Measurements from ENCODE around the gene NUDT17. TPM values are rescaled to one million over a fixed set of nuclear protein-coding genes. Genes with fewer than 3 reads are reported as not detected.
A peak's percentile ranks its signal among the peaks of the same experiment; 100 is the strongest.

NUDT17 gene
- total and polyA plus RNA-seq, 9 of the 15 experiments (the other 6 are each of a cell fraction or from before 2014, with no cell fraction given), result 2.1 to 10.0 (median 6.1) TPM

DNA sequence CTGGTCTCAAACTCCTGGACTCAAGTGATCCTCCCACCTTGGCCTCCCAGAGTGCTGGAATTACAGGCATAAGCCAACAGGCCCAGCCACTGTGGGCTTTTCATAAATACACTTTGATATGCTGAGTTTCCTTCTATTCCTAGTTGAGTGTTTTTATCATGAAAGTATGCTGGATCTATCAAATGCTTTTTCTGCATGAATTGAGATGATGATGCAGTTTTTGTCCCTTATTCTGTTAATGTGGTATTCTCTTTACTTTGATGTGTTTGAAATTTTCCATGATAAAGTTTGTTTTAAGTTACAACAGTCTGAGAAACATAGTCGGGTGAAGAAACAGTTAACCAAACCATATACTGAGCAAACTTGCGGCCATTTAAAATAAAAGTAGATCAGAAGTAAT lies 45.6 kb upstream of the NUDT17 start:
- intact Hi-C loops (cut with micrococcal nuclease), result no loop called here
- Histone ChIP-seq H4K20me1 (replicated peaks; ENCODE audit: control insufficient read depth, insufficient read depth, low read length) (0 out of 2 replicates have a peak, but pooled peaks cover 3% of the 10 kb centered on the region), H3K79me2 (ENCODE audit: control insufficient read depth, insufficient read depth, low read length) (peaks cover 28% of the 10 kb centered on the region), H3K9me1 (ENCODE audit: control insufficient read depth, insufficient read depth, low read length) (no peaks in the 10 kb centered on the region), H3K4me1 (replicated peaks in 1 of 2; ENCODE audit: control insufficient read depth in 2 of 2, insufficient read depth in 2 of 2, low read length in 2 of 2) (no peaks in the 10 kb centered on the region; a peak in 1 of 5 replicates), H3K36me3 (ENCODE audit: control insufficient read depth, insufficient read depth, low read length) (peaks cover 3% of the 10 kb centered on the region; the same call in 1 of the 3 replicates), H3K9me3 (replicated peaks; ENCODE audit: control insufficient read depth, insufficient read depth, low read depth, low read length) (peaks cover 15% of the 10 kb centered on the region), H3K4me3 (no peak overlapping the region), H3K9ac (ENCODE audit: insufficient read depth in 1 of 2, low read depth in 2 of 2, low read length in 2 of 2) (no peak overlapping the region), H3K4me2 (ENCODE audit: insufficient read depth, low read length) (no peak overlapping the region), H3K27me3 (ENCODE audit: control insufficient read depth in 2 of 2, insufficient read depth in 2 of 2, low read length in 2 of 2) (no peaks in the 10 kb centered on the region), H2AFZ (ENCODE audit: low read depth, low read length) (no peak overlapping the region), H3K27ac (ENCODE audit: extremely low read depth, low read depth, low read length) (no peak overlapping the region)
- 90% methylated on average over 2 of the region's 2 CpGs for WGBS (ENCODE audit: insufficient coverage, low coverage, missing lambda C conversion rate)
- TF ChIP-seq ZNF316 (IDR thresholded peaks at IDR 0.05) (peak; percentile 38; the same call in 1 of the 2 replicates), C11orf30 (IDR thresholded peaks at IDR 0.05; ENCODE audit: low read depth) (0 out of 2 replicates have a peak, but pooled peaks have one; percentile 24), ZNF696 (CRISPR knock-in tag; conservative IDR thresholded peaks at IDR 0.05) (no peak), HDAC6 (IDR thresholded peaks at IDR 0.05; ENCODE audit: low read depth, low read length) (no peak)
- POLR2A ChIA-PET, result no interaction called here
- no peak for DNase-seq (ENCODE audit: extremely low read depth in 1 of 4, low spot score in 3 of 4)
- in situ Hi-C loops (cut with MboI), result loop anchor here (10.0 kb wide), 1 partner anchor 305 kb away; no protein-coding TSS in a partner anchor
- CTCF ChIA-PET (ENCODE audit: low intra/inter-chr PET ratio), result no interaction called here
- ATAC-seq, result no peak
- BruUV-seq (replicated peaks), result no TSS peak
- FAIRE-seq, result no peak

DNA sequence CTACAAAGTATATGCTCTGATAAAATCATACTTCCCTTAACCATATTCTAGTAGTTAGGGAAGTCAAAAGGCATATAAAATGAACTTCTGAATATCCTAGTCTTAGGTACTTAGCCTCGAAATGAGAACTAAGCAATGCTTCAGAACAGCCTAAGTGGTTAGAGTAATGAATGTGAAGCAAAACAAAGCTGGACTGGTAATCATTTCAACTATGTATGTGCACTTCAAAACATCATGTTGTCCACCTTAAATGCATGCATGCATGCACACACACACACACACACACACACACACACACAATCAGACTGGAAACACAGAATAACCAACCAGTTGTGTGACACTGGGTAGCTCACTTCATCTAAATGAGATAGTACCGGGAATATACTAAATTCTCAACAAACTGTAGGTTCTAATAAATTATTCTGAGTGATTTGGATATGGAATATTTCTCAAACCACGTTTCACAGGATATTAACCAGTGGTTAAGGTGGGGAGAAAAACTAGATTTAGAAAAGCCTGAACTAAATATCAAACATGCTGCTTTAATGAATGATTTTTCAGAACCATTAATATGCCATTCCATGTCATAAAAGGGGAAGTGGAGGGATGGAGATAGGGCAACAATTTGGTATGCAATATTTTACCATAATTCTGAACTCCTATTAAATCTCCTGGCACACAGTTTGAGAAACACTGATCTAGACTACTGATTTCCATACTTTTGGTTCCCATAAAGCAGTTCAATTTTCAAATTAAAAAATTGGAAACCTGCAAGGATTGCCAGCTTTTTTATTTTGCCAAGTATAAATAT lies 41.0 kb upstream of the NUDT17 start:
- in situ Hi-C loops (cut with MboI), result loop anchor here (10.0 kb wide), 1 partner anchor 310 kb away; no protein-coding TSS in a partner anchor
- WGBS (ENCODE audit: insufficient coverage, low coverage, missing lambda C conversion rate), result 53% methylated on average over 3 of the region's 3 CpGs
- no peak for FAIRE-seq

More for the DNA sequence above, 41.0 kb upstream of the NUDT17 start:
- H3K4me1 ChIP-seq (replicated peaks in 1 of 2; ENCODE audit: control insufficient read depth in 2 of 2, insufficient read depth in 2 of 2, low read length in 2 of 2), result no peaks in the 10 kb centered on the region; a peak in 1 of 5 replicates
- no peak overlapping the region for H3K4me2 ChIP-seq (ENCODE audit: insufficient read depth, low read length)
- no peak overlapping the region for H3K27ac ChIP-seq (ENCODE audit: extremely low read depth, low read depth, low read length)
- no peaks in the 10 kb centered on the region for H3K9me1 ChIP-seq (ENCODE audit: control insufficient read depth, insufficient read depth, low read length)
- DNase-seq (ENCODE audit: extremely low read depth in 1 of 4, low spot score in 3 of 4), result no peak
- H3K79me2 ChIP-seq (ENCODE audit: control insufficient read depth, insufficient read depth, low read length), result peaks cover 39% of the 10 kb centered on the region
- H3K36me3 ChIP-seq (ENCODE audit: control insufficient read depth, insufficient read depth, low read length), result peaks cover 9% of the 10 kb centered on the region
- 0 out of 2 replicates have a peak, but pooled peaks cover 3% of the 10 kb centered on the region for H4K20me1 ChIP-seq (replicated peaks; ENCODE audit: control insufficient read depth, insufficient read depth, low read length)
- H2AFZ ChIP-seq (ENCODE audit: low read depth, low read length), result no peak overlapping the region
- intact Hi-C loops (cut with micrococcal nuclease), result no loop called here
- ATAC-seq, result no peak; the same call in 2 of the 3 replicates
- H3K9me3 ChIP-seq (replicated peaks; ENCODE audit: control insufficient read depth, insufficient read depth, low read depth, low read length), result no peaks in the 10 kb centered on the region
- ChIA-PET CTCF (ENCODE audit: low intra/inter-chr PET ratio) (no interaction called here), POLR2A (interaction anchor here (0.9 to 2.1 kb wide), 5 partner anchors 10 to 232 kb away, joined by 3 to 5 read pairs (median 4); no protein-coding TSS in a partner anchor)
- TF ChIP-seq HOXB6 (CRISPR knock-in tag; IDR thresholded peaks at IDR 0.05; ENCODE audit: borderline replicate concordance) (no peak), SPI1 (IDR thresholded peaks at IDR 0.05; ENCODE audit: borderline replicate concordance, low read depth, low read length) (peak; percentile 87), GATA2 (CRISPR knock-in tag; IDR thresholded peaks at IDR 0.05) (no peak)
- TF ChIP-seq, protein P1, sequence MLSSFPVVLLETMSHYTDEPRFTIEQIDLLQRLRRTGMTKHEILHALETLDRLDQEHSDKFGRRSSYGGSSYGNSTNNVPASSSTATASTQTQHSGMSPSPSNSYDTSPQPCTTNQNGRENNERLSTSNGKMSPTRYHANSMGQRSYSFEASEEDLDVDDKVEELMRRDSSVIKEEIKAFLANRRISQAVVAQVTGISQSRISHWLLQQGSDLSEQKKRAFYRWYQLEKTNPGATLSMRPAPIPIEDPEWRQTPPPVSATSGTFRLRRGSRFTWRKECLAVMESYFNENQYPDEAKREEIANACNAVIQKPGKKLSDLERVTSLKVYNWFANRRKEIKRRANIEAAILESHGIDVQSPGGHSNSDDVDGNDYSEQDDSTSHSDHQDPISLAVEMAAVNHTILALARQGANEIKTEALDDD (IDR thresholded peaks at IDR 0.05), result peak; percentile 36; the same call in 1 of the 2 replicates
- no TSS peak for BruUV-seq (replicated peaks)
- H3K4me3 ChIP-seq, result no peak overlapping the region
- H3K9ac ChIP-seq (ENCODE audit: insufficient read depth in 1 of 2, low read depth in 2 of 2, low read length in 2 of 2), result no peak overlapping the region
- no peaks in the 10 kb centered on the region for H3K27me3 ChIP-seq (ENCODE audit: control insufficient read depth in 2 of 2, insufficient read depth in 2 of 2, low read length in 2 of 2)
